PC-9 (cell line): Measurements from ENCODE around the gene RGSL1.

Experiments
- EZH2 ChIP-seq: fragments of 200-600 bp; sonication (generic); IDR thresholded peaks from 2 replicates; pipeline ENCODE4 v1.8.0; 2017; ENCODE audit warnings: antibody characterized with exemption, low read depth
- TF ChIP-seq, protein P1 (sequence below): fragments of 200-600 bp; sonication (generic); conservative IDR thresholded peaks from 2 replicates; pipeline ENCODE4 v1.6.1; 2017; ENCODE audit warnings: mixed run types, antibody characterized with exemption, mild to moderate bottlenecking, moderate library complexity

GRCh38 chr1:182450087-182450486, at the start of gene RGSL1:
- TF ChIP-seq, protein P1, sequence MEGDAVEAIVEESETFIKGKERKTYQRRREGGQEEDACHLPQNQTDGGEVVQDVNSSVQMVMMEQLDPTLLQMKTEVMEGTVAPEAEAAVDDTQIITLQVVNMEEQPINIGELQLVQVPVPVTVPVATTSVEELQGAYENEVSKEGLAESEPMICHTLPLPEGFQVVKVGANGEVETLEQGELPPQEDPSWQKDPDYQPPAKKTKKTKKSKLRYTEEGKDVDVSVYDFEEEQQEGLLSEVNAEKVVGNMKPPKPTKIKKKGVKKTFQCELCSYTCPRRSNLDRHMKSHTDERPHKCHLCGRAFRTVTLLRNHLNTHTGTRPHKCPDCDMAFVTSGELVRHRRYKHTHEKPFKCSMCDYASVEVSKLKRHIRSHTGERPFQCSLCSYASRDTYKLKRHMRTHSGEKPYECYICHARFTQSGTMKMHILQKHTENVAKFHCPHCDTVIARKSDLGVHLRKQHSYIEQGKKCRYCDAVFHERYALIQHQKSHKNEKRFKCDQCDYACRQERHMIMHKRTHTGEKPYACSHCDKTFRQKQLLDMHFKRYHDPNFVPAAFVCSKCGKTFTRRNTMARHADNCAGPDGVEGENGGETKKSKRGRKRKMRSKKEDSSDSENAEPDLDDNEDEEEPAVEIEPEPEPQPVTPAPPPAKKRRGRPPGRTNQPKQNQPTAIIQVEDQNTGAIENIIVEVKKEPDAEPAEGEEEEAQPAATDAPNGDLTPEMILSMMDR: no peak
- no peak for TF ChIP-seq EZH2
